PC-3 (cell line): ENCODE measurements around the gene CNIH3.

Source experiments
- CTCF ChIP-seq: fragments of 300-600 bp; sonication (generic); conservative IDR thresholded peaks from 2 replicates; pipeline ENCODE4 v1.5.1; 2017; ENCODE audit warnings: antibody characterized with exemption, low read depth, mild to moderate bottlenecking, low read length
- EZH2 ChIP-seq: fragments of 300-600 bp; sonication (generic); IDR thresholded peaks from one replicate; pipeline ENCODE4 v1.6.1; 2017; ENCODE audit warnings: antibody characterized with exemption, mild to moderate bottlenecking, low read length; ENCODE audit not compliant: unreplicated experiment
- EZH2phosphoT487 ChIP-seq: fragments of 300-600 bp; sonication (generic); IDR thresholded peaks from 2 replicates; pipeline ENCODE4 v1.6.1; 2018; ENCODE audit warnings: mild to moderate bottlenecking, antibody characterized with exemption, low read length, borderline replicate concordance

DNA sequence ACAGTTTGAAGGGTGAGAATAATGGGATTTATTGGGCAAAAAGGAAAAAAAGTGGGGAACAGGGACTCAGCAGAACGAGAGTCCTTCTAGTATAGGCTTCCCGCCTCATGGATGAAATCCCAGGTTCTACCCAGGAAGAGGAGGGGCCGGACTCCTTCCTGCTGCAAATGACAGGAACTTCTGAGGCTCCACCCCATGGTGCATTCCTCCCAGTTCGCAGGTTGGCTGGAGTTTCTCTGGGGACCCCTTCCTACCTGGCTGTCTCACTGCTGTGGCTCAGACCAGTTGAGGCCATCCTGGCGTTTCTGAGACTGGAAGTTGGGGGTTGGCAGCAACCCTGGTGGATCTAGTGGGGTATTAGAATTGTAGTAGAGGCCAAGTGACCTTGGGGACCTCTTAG, 27.5 kb downstream of the CNIH3 start:
- no peak for TF ChIP-seq CTCF
- TF ChIP-seq EZH2 = no peak
- no peak for TF ChIP-seq EZH2phosphoT487
